Skeletal muscle satellite cell (primary cell): ENCODE data around the gene RAD51D. TPM values are rescaled to one million over a fixed set of nuclear protein-coding genes. Genes with fewer than 3 reads are reported as not detected.
"Not testable (repeated sequence)": the region's sequence is repeated elsewhere in the genome, so short reads cannot be mapped to it uniquely, and the experiment has no call there.

ENCODE experiments used
- H3K27me3 ChIP-seq: 2 replicates; pipeline ENCODE4 v1.7.0; 2013; ENCODE audit warnings: low read length; ENCODE audit not compliant: control insufficient read depth, insufficient read depth
- H3K36me3 ChIP-seq: 2 replicates; pipeline ENCODE4 v1.7.0; 2013; ENCODE audit warnings: mild to moderate bottlenecking, control low read depth, low read length; ENCODE audit not compliant: insufficient read depth
- H3K4me1 ChIP-seq: 2 replicates; pipeline ENCODE4 v1.7.0; 2013; ENCODE audit warnings: low read length; ENCODE audit not compliant: control insufficient read depth, insufficient read depth
- H3K4me2 ChIP-seq: 2 replicates; pipeline ENCODE4 v1.7.0; 2013; ENCODE audit warnings: mild to moderate bottlenecking, low read length
- H3K4me3 ChIP-seq: 2 replicates; pipeline ENCODE4 v1.7.0; 2013; ENCODE audit warnings: low read length
- H3K9ac ChIP-seq: 2 replicates; pipeline ENCODE4 v1.7.0; 2013; ENCODE audit warnings: mild to moderate bottlenecking, low read depth, low read length, moderate library complexity
- H3K9me3 ChIP-seq: replicated peaks from 2 replicates; pipeline ENCODE4 v1.7.0; 2013; ENCODE audit warnings: mild to moderate bottlenecking, control low read depth, low read length
- small RNA-seq: library from RNA; depleted of rRNA; stranded (forward); fragments of <200 nt; gene quantifications from one replicate; pipeline ENCODE3, GENCODE V24; 2012

The RAD51D gene

GRCh38 chr17:35046245-35046644 is 73.4 kb downstream of the RAD51D start:
- H3K9me3 ChIP-seq: no peaks in the 10 kb centered on the region
- H3K27me3 ChIP-seq: no peaks in the 10 kb centered on the region
- H3K4me3 ChIP-seq: no peak overlapping the region
- peak overlapping the region; percentile 70 for H3K4me2 ChIP-seq
- H3K4me1 ChIP-seq: peaks cover 20% of the 10 kb centered on the region
- peaks cover 3% of the 10 kb centered on the region for H3K36me3 ChIP-seq
- peak overlapping the region; percentile 34 for H3K9ac ChIP-seq

DNA sequence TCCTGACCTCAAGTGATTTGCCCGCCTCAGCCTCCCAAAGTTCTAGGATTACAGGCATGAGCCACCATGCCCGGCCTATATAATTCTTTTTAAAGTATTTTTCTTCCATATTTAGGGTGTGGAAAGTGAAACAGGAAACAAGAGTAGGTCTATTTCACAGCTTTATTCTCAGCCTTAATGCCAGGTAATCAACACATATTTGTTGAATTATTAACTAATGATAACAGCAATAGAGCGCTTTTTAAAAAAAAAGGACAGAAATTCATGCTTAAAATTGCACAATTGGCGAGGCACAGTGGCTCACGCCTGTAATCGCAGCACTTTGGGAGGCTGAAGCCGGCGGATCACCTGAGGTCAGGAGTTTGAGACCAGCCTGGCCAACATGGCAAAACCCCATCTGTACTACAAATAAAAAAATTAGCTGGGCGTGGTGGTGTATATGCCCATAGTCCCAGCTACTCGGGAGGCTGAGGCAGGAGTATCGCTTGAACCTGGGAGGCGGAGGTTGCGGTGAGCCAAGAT is 74.1 kb downstream of the RAD51D start:
- H3K4me3 ChIP-seq, H3K9ac ChIP-seq, H3K4me2 ChIP-seq, H3K9me3 ChIP-seq, H3K27me3 ChIP-seq, H3K36me3 ChIP-seq: not testable (repeated sequence)
- H3K4me1 ChIP-seq: peaks cover 16% of the 10 kb centered on the region

DNA sequence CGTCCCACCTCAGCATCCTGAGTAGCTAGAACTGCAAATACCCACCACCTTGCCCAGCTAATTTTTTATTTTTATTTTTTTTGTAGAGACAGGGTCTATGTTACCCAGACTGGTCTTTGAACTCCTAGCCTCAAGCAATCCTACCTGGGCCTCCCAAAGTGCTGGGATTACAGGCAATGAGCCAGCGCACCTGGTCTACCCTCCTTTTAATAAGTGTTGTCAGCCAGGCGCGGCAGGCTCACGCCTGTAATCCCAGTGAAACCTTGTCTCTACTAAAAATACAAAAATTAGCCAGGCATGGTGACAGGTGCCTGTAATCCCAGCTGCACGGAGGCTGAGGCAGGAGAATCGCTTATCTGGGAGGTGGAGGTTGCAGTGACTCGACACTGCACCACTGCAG is 75.5 kb downstream of the RAD51D start:
- peaks cover 16% of the 10 kb centered on the region for H3K4me1 ChIP-seq
- H3K9me3 ChIP-seq: no peaks in the 10 kb centered on the region
- H3K4me3 ChIP-seq: no peak overlapping the region
- H3K27me3 ChIP-seq: no peaks in the 10 kb centered on the region
- H3K36me3 ChIP-seq: peaks cover 3% of the 10 kb centered on the region
- H3K4me2 ChIP-seq: no peak overlapping the region
- no peak overlapping the region for H3K9ac ChIP-seq

Small RNA genes lying within 50 kb of the gene (small RNA-seq; reads per million reads assigned to genes)
- gene AC004223.1 (0.77 reads per million, percentile 14 among the genes with 10 or more reads in this experiment), gene RNU6-840P (not detected)
